GM18870 (cell line): ENCODE measurements around the gene PIK3AP1.
A peak's percentile ranks its signal among the peaks of the same experiment; 100 is the strongest.
"Not testable (repeated sequence)": the region's sequence is repeated elsewhere in the genome, so short reads cannot be mapped to it uniquely, and the experiment has no call there.

Experiments used
- ATAC-seq: cut with Tn5 transposase; IDR thresholded peaks from one replicate; pipeline ENCODE4 v1.9.1; 2021; ENCODE audit warnings: moderate library complexity; ENCODE audit not compliant: unreplicated experiment

PIK3AP1 gene

DNA sequence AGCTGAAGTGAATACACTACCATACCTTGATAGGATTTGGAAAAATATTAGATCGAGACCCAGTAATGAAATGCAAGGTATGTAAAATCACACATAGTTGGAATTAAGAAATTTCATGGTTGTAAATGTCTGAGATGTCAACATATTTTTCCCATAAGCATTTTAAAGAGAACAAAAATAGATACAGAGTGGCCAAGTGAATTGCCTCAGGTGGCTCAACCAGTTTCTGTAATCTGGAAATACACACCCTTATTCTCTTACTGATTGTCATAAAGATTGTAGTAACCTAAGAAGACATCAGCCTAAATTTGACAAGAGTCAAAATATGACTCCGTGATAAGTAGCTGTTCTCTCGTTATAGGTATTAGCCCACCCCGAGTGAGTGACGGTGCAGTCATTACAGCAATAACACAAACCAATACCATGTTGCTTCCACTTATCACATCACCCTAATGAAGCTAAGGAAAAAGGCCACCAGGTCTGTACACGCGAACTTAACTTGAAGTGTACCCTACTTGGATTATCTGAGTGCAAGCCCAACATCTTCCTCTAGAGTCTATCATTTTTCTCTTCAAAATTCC is 23.4 kb downstream of the PIK3AP1 start:
- no peak for ATAC-seq

DNA sequence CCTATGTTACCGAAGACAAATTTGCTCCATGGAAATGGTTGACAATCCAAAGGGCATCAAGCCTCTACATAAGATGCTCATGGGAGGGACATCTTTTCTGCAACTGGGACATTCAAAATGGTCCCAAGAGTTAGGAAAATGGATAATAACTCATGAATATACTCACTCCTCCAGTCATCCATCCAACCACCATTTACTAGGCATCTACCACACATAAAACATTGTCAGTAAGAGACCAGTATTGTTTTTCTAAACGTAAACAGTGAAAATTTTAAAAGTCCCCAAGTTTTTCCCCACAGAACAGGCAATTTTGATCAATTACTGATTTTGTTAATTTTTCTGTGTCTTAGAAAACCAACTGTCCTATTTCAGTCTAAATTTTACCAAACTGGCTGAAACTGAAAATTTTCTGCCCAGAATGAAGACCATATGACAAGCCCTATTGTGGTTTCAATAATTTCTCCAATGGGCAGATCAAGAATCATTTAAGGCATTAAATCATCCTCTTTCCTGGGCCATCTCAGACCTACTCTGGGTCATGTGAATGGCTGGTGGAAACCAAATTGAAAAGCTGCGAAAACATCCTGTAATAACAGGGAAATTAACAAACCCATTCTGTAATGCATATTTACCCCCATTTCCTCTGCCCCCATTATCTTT is 24.2 kb downstream of the PIK3AP1 start:
- no peak for ATAC-seq

DNA sequence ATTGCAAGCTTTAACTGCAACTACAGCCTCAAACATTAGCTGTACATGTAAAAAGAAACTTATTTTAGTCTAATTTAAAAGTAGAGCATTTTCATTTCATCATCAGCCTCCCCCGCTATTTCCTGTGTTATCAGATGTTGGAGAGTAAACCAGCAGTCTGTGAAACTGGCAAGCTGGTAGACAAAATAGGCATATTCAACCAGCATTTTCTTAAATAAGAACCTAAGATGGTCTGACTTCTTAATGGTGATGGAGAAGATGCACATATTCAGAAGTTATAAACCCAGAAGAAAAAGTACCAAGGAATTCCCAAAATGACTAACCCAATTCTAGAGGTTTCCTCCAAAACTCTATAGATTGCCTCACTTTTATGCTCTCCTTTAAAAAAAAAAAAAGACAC is 24.9 kb downstream of the PIK3AP1 start:
- ATAC-seq = no peak

- ATAC-seq = no peak
Observed at GRCh38 chr10:96693431-96693830, 26.9 kb downstream of the PIK3AP1 start.

DNA sequence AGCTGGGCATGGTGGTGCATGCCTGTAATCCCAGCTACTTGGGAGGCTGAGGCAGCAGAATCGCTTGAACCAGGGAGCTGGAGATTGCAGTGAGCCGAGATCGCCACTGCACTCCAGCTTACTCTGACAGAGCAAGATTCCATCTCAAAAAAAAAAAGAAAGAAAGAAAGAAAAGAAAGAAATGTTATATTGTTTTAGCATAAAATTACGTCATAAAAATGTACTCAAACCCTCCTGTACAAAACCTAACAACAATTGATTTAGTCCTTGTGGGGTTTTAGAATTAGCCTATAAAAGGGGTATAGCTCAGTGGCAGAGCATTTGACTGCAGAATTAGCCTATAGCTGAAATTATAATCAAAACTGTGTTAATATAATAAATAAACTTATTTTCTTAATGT is 27.9 kb downstream of the PIK3AP1 start:
- ATAC-seq = no peak

DNA sequence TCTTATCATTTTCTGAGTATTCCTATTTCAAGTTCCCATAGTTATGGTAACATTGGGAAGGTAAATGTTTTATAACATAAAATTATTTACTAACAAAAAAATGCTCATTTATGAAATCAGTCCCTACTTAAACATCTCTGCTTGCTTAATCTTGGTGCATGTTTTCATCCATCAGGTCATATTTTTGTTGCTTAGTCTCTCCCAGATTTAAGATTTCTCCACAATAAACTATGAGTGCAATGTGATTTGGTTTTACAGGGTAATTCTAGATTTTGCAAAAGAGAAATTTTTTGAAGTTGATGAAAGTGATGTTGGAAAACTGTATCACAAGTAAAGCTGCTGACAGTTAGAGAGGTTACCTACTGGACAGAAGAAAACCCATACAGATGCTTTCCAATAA is 28.6 kb downstream of the PIK3AP1 start:
- ATAC-seq = no peak

- no peak for ATAC-seq
Observed at GRCh38 chr10:96690755-96691730, 29.3 kb downstream of the PIK3AP1 start.

DNA sequence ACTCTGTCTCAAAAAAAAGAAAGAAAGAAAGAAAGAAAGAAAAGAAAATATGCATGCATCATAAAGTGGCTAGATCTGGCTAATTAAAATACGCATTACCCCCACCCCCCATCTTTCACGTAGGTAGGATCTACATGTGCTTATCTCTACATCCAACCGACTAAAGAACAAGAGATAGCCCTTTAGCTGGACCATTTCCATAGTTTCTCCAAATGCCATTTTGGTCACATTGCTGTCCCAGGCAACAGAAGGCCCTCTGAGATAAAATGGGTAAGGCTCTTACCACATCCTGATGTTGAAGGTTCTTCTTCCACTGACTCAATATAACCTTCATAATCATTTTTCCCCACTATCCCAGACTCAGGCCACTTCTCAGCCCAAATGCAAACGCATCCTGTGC is 31.5 kb downstream of the PIK3AP1 start:
- no peak for ATAC-seq

GRCh38 chr10:96687317-96688012 is 32.8 kb downstream of the PIK3AP1 start:
- ATAC-seq = no peak

DNA sequence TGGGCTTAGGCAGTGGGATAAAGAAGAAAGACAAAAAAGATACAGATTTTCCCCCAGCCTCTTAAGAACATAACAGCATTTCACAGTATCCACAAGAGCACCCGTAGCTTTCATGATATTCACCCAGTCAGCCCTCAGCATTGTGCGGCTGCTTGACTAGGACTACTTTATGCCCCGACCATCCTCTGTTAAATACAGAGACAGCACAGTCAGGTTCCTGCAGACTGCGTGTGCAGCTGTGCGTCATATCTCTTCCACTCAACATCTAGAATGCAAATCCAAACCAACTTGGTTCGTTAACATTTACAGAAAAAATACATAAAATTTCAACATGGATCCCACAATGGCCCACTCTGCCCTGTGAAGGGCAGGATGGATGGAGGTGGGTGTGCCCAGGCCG is 33.8 kb downstream of the PIK3AP1 start:
- ATAC-seq = no peak

DNA sequence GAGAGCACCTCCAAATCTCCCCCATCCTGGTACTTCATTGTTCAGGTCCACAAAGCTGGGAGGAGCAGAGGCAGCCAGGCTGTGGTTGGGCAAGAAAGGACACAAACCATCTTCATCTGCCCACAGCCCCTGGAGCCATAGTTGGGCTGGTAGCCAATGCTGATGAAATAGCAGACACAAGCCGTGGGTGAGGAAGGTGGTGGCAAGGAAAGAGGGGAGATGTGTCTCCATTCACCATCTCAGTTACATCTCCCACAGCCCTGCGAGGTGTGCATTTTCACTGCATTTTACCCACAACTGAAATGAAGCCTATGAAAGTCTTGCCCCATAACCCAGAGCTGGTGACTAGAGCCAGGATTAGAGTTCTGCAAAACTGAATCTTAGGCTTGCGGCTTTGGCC is 35.0 kb downstream of the PIK3AP1 start:
- no peak for ATAC-seq

DNA sequence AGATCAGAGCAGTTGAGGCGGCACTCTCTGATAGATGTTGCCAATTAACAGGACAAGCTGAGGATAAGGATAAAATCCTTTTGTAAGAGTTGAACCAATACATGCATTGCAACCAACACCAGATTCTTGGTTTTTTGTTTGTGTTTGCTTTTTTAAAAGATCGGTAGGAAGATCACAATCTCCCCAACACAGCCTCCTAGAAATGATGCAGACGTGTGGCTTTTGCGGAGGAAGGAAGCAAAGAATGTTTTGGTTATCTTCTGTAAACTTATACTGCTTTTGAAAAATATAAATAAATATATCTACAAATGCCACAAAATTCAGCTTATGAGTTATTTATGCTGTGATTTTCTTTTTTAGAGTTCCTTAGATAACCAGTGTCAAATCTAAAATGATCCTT is 35.5 kb downstream of the PIK3AP1 start:
- ATAC-seq = no peak

DNA sequence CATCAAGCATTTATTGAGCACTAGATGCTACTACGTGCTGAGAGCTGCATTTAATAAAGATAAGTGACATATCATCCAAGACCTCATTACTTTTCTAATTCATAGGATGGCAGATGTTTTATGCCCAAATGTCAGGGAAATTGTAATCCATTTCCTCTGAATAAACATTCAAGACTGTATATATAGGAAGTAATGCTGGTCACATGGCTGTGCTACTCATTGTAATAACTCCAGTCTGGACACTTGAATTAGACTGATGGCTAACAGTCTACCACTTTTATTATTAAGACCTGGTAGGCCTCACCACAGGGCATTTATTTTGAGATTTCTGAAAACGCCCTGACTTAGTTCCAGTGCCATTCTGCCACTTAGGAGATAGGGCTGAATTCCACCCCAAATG is 36.6 kb downstream of the PIK3AP1 start:
- no peak for ATAC-seq

GRCh38 chr10:96683065-96683464 is 37.2 kb downstream of the PIK3AP1 start:
- ATAC-seq = no peak

DNA sequence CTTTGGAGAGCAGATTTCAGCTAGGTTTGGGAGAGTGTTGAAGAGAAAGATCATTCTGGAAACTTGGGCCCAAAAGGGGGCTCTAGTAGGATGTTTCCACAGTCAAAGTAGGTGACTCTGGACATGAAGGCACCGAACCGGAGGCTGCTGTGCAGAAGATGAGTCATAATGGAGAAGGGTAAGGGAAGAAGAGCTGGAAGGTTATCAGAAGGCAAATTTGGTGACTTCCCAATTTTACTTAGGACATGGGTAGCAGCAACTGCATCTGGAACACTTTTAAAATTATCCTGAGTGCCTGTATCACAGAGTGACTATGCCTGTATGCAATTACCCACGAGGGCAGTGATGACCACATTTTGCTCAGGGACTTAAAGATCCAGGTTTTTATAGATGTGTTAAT is 38.8 kb downstream of the PIK3AP1 start:
- ATAC-seq = no peak

- not testable (repeated sequence) for ATAC-seq
Observed at GRCh38 chr10:96680463-96680862, 39.9 kb downstream of the PIK3AP1 start.

DNA sequence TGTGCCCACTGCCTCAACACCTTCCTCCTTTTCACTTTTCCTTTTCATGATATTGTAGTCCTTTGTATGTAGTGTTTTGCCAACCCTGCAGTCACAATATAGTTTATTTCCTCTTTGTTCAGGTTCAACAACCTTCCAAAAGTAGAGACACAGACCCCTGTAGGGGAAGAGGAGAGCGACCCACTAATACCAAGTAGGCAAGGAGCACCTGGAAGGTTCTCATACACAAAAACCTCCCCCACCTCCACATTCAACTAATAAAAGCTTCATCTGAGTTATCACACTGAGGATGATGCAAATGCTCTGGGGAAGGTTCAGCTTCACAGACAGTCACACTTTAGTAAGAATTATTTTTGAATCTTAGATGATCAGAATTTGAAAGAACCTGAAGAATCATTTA is 41.6 kb downstream of the PIK3AP1 start:
- no peak for ATAC-seq

DNA sequence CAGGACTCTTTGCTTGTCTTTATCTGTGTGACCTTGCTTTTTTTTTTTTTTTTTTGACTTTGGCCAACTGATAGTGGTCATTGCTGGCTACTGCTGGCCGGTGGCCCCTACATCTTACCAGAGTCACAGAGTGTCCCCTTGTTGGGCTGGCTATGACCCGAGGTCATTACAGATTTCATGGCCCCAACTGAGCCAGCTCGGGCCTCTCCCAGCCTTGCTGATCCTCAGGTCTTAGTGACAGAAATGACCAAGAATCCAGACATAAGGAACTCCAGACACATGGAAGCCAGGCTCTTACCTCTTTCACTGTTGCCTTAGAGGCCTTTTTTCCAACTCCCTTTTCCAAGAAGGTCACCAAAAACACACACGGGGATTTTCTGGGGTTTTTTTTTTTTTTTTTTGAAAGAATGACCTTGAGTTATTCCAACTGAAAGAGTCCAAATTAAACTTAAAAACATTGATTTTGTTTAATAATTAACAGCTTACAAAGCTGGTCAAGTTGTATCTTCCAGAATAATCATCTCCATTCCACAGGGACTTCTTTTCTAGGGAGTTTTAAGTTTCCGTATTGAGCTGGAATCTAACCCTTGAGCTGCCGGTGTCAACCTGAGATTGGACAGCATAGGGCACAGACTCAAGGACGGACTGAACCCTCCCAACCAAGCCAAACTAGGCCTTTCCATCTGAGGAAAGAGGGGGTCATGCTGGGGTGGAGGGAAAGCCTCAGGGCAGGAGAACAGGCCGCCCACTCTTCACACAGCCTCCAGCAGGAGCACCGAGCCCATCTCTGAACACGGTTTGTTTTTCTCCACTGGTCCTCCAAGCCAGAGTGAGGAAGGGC is 43.8 kb downstream of the PIK3AP1 start:
- no peak for ATAC-seq

DNA sequence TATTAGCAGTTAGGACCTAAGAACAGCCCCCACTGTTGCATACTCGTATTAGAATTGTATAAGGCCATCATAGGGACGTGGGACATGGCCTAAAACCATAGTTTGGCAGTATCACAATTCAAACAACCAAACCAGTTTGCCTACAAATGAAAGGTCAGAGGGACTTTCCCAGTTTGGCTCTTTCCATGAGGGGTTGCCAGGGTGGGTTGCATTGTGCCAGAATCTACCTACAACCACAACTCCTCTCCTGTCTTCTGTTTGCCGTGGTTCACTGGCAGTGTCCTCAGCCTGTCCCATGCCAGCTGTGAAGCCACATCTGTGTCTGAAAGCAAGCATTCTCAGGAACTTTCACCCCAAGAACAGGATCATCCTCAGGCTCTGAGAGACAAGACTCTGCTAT is 44.5 kb downstream of the PIK3AP1 start:
- no peak for ATAC-seq

DNA sequence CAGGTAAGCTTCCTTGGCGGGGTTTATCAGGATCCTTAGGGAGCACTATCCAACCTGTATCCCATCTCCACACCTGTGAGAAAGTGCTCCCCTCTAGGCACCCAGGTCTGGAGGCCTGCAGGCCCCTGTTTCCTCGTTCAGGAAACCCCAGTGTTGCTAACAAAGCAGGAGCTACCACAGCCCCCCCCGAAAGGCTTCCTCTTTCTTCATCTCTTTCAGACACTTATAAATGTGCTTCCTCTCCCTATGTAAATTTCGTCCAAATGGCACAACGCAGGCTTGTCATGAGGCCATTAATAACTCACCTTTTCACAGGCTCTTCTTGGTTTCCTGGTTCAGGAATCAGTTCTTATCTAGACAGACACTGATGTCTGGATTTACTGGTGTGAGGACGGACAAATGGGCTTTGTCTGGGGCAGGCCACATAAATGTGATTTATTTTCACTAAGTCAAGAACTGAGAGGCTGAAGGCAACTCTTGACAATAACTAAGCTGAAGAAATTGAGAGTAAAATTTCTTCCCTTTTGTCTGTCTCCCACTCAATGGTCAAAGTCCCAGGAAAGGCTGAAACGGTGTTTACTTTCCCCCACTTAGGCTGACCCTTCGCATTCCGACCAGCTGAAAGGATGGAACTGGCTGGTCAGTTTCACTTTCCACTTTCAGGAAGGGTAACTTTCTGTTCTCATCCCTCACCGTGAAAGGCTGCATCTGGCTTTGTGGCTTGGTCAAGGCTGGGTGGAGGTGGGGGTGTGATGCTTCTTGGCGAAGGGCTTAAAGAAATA is 46.8 kb downstream of the PIK3AP1 start:
- ATAC-seq = peak; percentile 44
